GM04504 (cell line): ENCODE data around the gene PLVAP.
A peak's percentile ranks its signal among the peaks of the same experiment; 100 is the strongest.

Experiments used
- DNase-seq: peaks from one replicate; pipeline ENCODE4 v3.0.0-alpha.2; 2012; ENCODE audit warnings: low read depth

PLVAP gene

DNA sequence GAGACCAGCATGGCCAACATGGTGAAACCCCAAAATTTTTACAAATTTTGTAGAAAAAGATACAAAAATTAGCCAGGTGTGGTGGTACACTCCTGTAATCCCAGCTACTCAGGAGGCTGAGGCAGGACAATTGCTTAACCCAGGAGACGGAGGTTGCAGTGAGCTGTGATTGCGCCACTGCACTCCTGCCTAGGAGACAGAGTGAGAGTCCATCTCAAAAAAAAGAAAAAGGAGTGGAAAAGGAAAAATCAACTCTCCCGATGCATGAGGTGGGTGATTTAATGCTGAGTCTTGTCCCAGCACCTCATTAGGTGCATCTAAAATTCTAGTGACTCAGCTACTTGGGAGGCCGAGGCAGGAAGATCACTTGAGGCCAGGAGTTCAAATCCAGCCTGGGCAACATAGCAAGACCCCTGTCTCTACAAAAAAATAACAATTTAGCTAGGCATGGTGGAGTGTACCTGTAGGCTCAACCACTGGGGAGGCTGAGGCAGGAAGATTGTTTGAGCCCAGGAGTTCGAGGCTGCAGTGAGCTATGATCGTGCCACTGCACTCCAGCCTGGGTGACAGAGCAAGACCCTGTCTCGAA, 20.0 kb downstream of the PLVAP start:
- no peak for DNase-seq

DNA sequence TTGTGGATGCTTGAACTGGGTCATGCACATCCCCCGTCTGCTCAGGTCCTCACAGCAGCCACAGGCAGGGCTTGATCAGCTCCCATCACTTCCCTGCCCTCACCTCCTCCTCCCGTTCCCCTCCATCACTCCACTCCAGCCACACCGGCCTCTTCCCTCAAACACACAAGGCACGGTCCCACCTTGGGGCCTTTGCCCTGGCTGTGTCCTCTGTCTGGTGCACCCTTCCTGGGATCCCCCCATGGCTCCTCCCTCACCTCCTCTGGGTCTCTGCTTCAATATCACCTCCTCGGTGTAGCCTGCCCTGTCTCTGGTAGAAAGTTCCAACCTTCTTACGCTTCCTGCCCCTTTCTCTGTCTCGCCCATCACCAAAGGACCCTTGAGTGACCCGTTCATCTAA, 23.8 kb downstream of the PLVAP start:
- no peak for DNase-seq

DNA sequence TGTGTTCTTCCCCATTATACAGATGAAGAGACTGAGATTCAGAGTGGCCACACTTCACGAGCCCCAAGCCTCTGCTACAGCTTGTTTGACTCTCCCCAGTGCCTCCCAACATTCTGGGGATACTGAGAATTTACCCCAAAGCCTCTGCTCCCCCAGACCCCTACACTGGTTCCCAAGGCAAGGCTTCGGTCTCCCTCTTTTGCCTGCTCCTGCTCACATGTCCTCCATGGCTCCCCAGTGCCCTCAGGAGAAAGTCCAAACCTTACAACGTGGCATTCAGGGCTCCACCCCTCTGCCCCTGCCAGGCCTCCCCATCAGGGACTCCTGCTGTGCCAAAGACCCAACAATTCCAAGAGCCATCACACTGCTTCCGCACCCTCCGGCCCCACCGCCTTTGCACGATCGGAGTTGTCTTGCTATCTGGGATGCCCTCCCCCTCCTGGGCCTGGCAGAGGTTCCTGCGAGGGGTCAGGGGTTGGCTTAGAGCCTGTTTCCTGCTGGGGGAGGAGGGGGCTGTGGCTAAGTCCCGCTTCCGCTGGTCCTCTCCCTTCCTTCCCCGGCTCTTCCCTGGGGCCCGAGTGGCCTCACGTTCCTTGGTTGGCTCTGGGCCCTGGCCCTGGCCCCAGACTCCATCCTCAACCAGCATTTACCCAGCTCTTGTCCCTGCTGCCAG, 24.4 kb downstream of the PLVAP start:
- DNase-seq, result no peak

DNA sequence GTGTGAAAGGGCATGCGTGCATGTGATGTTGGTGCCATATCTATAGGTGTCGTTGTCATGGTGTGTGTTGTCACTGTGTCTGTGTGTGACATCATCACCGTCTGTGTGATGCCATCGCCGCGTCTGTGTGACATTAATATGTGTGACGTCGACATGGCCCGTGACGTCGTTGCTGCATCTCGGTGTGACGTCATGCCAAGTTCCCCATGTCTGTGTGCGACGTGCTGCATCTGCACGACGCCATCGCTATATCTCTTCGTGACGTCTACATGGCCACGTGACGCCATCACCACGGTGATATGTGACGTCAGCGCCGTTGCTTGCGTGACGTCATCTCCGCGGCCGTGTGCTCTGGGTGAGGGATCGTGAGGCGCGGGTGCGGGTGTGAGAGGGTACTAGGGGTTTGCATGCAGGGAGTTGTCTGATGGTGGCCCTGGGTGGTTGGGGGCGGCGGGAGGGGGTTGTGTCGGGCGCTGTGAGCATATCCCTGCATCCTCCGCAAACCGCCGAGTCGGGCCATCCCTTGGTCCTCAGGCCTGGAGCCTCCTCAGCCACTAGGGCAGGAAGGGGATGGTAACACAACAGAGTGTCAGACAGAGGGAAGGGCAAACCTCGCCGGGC, 25.2 kb downstream of the PLVAP start:
- no peak for DNase-seq

DNA sequence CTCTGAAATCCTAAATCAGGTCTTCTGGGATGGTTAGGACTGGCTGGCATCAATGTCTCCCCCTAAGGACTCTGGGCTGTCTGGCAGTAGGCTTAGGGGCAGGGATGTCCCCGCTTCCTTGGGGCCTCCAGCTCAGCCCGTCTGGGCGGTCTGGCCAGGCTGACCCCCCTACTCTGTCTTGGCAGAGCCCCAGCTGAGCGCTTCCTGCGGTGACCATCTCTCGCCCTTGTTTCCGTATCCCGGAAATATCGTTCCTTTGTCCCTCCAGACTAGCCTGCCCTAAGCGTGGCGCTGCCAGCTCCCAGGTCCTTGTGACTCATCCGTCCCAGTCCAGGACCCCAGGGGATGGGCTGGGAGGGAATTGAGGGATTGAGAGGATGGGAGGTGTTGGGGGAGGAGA, 28.4 kb downstream of the PLVAP start:
- no peak for DNase-seq

DNA sequence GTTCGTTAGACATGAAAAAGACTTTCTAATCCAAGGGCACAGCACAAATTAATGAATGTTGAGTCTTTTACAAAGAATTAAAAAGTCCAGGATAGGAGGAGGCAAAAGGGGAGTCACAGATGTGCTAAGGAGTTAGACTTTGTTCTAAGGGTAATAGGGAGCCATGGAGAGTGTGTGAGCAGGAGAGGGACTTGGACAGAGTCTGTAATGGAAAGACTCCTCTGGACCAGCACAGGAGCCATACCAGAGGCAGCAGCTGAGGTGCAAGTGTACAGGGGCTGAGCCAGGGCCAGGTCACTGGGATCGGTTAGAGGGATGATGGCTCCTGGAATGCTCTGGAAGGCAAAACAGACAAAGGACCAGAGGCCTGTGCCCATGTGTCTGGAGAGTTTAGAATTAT, 29.3 kb downstream of the PLVAP start:
- no peak for DNase-seq

DNA sequence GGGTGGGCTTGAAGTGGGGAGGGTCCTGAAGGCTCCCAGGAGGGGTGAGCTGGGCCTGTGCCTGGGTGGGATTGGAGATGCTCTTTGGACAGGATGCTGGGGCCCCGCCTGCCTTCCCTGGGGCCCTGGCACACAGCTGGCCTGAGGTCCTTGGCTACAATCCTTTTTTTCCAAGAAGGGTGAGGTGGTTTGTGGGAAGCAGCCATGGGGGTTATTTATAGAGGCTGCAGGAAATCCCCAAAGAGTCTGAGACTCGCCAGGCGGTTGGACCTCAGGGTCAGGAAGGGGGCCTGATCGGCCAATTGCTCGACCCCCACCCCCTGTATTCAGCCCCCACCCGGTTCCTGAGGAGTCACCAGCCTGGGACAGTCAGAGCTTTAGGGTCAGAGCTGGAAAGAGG, 29.8 kb downstream of the PLVAP start:
- DNase-seq, result no peak

DNA sequence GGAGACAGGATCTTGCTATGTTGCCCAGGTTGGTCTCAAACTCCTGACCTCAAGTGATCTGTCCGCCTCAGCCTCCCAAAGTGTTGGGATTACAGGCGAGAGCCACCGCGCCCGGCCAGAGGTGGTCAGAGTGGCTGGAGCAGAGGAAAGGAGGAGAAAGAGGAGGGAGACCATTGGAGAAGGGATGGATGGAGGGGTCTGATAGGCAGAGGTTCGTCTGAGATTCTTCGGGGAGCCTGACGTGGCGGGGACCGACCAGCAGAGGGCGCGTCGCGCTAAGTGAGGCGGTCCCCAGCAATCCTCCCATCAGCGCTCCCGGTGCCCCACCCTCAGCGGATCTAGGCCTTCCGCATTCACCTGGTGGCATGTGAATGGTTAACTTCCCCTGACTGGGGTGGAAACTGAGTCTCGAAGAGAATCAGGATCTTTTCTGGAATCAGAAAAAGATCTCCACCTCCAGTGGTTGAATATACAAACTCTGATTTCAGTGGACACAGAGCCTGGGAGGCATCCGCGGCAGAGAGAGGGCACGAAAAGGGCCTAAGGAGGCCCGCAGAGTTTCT, 31.0 kb downstream of the PLVAP start:
- no peak for DNase-seq

DNA sequence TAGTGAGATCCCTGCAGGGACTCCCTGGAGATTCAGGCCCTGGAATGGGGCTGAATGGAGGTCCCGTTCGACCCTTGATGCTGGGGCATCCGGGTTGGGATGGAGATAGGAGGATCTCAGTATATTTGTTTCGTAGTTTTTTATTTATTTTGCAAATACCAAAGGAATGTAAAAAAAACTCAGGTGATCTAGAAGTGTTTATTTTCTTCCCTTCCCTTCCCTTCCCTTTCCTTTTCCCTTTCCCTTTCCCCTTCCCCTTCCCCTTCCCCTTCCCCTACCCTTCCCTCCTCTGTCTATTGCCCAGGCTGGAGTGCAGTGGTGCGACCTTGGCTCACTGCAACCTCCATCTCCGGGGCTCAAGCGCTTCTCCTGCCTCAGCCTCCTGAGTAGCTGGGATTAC, 35.3 kb downstream of the PLVAP start:
- DNase-seq, result no peak

DNA sequence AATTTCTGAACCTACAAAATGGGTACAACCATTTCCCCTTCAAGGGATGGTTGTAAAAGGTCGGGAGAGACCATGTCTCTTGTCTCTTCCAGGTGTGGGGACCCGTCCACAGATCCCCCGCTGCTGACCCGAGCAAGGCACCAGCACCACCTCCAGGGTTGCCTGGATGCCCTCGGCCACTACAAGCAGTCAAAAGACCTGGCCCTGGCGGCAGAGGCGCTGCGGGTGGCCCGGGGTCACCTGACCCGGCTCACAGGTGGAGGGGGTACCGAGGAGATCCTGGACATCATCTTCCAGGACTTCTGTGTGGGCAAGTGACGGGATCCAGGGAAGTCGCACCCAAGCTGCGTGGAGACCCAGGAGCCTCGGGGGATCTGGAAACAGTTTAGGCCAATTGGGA, 35.8 kb downstream of the PLVAP start:
- DNase-seq, result no peak

DNA sequence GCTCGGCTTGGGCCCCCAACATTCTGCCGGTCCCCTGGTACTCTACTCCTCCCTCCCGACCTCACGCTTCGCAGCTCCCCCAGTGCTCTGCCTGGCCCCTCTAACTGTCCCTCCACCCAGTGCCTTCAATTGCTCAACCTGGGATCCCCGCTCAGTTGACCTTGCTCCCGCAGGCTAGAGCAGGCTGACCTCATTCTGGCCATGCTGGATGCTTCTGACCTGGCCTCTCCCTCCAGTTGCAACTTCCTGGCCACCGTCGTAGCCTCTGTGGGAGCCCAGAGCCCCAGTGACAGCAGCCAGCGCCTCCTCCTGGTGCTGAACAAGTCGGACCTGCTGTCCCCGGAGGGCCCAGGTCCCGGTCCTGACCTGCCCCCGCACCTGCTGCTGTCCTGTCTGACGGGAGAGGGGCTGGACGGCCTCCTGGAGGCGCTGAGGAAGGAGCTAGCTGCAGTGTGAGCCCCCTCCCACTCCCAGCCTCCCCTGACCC, 36.2 kb downstream of the PLVAP start:
- no peak for DNase-seq

DNA sequence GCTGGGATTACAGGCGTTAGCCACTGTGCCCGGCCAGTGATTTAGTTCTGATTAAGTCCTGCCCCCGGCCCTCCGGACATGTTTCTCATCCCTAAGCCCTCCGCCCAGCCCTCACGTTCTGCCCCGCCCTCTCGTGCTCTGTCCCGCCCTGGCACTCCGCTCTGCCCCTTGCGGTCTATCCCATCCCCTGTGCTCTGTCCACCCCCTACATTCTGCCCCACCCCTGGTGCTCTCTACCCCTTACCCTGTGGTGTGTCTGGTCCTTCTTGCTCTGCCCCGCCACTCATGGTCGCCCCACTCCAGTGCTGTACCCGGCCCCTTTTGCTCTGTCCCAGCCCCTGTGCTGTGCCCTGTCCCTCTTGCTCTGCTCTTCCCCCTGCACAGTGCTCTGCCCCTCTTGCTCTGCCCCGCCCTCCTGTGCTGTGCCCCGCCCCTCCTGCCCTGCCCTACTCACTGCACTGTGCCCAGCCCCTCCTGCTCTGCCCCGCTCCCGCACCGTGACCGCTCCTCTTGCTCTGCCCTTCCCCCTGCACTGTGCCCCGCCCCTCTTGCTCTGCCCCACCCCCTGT, 36.8 kb downstream of the PLVAP start:
- no peak for DNase-seq

DNA sequence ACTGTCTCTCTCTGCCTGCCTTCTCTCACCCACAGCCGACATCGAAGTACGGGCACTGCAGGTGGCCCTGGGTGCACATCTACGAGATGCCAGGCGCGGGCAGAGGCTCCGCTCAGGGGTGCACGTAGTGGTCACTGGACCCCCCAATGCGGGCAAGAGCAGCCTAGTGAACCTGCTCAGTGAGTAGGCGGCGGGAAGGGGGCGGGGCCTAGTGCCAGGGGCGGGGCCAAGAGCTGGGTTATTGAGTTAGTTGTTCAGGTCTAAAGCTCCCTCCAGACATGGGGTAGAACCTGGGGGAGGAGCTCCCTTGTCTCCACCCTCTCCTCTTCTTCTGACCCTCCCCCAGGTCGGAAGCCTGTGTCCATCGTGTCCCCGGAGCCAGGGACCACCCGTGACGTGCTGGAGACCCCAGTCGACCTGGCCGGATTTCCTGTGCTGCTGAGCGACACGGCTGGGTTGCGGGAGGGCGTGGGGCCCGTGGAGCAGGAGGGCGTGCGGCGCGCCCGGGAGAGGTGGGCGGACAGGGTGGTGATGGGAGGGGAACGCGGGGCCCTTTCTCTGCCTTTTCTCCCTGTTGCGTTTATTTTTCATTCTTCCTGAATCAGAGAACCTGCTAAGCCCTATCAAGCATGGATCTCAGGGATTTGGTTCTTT, 37.9 kb downstream of the PLVAP start:
- no peak for DNase-seq

DNA sequence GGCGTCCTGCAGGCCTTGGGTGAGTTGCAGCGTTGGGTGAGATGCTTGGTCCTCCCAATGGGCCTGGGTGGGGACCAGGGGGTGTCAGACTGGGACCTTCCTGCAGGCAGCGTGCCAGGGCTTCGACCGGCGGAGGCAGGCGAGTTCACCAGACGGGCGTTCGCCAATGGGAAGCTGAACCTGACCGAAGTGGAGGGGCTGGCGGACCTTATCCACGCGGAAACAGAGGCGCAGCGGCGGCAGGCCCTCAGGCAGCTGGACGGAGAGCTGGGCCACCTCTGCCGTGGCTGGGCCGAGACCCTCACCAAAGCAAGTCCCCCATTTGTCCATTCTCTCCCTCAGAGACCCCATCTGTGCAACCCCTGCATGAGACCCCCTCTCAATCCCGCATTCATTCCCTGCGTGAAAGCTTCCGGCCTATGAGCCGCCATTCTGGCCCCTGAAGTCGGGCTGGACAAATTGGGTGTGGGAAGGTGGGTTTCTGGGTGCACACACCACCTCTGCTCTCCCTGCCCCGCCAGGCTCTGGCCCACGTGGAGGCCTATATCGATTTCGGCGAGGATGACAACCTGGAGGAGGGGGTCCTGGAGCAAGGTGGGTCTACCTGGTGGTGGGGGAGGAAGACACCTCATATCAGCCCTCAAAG, 38.6 kb downstream of the PLVAP start:
- no peak for DNase-seq

DNA sequence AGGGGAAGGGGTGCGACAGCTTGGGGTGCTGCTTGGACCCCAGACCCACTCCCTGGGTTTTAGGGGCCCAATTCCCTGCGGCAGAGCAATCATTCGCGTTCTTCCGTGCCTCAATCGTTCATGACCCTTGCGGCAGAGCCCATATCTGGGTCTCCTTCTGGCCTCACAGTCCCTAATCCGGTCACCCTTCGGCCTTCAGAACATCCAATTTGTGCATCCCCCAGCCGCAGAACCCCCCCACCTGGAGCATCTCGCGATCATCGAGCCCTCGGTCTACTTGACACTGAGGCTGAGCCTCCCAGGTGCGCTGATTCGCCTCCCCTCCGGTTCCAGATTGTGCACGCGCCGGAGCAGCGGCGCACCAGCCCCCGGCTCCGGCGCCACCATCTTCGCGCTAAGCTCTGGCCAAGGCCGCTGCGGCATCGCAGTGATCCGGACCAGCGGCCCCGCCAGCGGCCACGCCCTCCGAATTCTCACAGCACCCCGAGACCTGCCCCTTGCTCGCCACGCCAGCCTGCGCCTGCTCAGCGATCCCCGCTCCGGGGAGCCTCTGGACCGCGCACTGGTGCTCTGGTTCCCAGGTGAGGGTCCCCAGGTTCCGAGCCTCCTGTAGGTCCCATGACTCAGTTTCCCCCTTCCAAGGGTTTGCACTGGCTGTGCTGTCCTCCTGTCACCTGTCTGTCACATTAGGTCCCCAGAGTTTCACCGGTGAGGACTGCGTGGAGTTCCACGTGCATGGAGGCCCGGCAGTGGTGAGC, 39.3 kb downstream of the PLVAP start:
- DNase-seq, result no peak

DNA sequence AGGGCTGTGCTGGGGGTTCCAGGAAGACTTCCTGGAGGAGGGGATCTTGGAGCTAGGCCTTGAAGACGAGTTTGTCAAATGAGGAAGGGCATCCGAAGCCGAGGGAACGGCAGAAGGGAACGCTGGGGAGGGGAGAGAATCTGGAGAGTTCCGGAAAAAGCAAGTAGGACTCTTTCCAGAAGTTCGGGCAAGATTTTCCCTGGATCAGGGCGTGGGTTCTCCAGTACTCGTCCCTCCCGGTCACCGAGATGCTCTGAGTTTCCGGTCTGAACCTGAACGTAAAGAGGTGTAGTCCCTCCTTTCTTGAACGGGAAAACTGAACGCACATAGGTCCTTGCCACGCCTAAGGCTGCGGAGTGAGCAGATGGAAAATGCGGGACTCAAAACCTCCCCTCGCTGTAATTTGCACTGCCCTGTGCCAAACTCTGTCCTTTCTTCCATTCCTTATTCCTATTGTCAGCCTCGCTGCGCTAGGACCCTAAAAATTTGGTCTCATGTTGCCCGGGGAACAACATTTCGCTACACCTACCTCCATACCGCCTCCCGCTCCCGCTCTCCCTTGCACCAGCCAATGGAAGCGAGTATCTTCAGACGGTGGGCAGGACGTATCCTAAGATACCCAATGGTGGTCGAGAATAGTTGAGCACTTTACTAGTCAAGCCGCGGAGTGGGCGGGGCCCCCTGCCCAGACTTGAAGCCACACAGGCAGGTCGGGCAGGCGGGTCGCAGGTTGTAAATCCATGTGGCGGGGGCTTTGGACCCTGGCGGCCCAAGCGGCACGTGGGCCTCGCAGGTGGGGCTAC, 40.1 kb downstream of the PLVAP start, which contains the start of gene GTPBP3:
TSS of gene GTPBP3 (plus strand) at position 682 of the 803 bp plus-strand sequence. CDS start at position 741, 59 bp downstream.
- DNase-seq, result peak; percentile 95

DNA sequence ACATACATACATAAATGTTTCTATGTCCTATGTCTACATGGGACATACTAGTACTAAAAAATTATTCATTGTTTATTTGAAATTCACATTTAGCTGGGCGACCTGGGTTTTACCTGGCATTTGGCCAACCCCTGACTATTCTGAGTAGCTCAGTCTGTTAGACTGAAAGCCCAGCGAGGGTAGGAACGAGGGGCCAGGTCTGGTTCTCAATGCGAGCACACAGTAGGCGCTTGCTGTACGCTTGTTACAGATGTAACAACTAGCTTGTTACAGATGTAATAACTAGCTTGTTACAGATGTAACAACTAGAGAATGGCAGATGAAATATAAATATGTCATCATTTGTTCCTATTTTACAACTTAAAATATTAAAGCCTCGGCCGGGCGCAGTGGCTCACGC, 41.6 kb downstream of the PLVAP start:
- DNase-seq, result no peak

DNA sequence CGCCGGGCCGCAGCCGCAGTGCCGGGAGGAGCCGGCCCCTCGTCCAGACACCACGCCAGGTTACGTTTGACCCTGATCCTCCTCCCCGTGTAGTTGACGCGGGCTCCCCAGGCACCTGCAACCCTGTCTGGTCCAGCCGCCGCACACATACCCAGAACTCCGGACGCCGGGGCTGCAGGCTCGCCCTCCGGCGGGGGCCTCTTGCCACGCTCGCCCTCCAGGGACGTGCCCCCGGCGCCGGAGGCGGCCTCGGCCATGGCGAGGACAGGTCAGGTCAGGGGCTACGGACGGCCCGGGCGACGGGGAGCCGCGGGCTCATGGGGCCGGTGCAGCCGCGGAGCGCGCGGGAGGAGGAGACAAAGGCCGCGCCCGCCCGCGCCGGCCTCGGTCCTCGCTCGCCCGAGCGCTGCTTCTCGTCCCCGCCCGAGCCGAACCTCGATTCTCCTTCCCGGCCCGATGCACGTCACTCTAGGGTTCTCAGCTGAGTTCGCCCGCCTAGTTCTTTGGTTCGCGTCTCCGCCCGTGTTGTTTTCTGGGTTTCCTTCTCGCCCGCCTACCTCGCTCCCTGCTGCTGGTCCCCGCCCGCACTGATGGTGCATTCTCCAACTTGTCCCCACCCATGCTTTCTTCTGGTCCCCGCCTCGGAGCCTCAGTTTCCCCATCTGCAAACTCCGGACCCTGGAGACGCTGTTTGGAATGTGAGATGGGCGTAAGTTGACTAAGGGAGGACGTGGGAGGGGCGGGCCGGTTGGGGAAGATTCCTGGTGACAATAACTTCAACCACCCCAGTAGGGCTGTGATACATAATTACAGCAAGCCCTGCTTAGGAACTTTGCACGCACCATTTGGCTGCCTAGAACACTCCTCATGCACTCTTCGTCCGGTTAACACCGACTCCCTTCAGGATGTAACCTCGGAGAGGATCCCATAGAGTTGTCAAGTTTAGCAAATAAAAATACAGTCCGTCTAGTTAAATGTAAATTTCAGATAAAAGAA, 42.4 kb downstream of the PLVAP start, which contains the start of gene ANO8:
TSS of gene ANO8 (minus strand) at position 442 of the 996 bp plus-strand sequence. CDS start at position 257, 185 bp downstream.
- peak; percentile 97 for DNase-seq
